Measurements from ENCODE around the gene GDF7.
A peak's percentile ranks its signal among the peaks of the same experiment; 100 is the strongest.

The GDF7 gene

GRCh38 chr2:20646446-20646845, 20.5 kb upstream of the GDF7 start:
- DNase-seq = no peak

DNA sequence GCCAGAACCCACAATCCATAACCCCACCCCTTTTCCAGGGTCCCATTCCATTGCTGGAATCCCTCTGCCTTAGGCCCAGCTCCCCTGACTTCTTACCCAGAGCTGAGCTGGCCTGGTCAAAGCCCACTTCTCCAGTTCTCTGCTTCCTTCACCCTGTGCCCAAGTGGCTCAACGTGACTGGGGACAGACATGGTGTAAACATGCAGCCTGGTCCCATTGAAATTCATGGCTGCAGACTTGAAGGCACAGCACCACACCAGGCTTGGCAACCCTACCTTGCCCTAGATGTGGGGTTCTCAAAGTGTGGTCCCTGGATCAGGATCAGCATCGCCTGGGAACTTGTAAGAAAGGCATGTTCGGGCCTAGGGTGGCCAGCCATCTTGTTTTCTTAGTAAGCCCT, 19.7 kb upstream of the GDF7 start:
- no peak for DNase-seq

DNA sequence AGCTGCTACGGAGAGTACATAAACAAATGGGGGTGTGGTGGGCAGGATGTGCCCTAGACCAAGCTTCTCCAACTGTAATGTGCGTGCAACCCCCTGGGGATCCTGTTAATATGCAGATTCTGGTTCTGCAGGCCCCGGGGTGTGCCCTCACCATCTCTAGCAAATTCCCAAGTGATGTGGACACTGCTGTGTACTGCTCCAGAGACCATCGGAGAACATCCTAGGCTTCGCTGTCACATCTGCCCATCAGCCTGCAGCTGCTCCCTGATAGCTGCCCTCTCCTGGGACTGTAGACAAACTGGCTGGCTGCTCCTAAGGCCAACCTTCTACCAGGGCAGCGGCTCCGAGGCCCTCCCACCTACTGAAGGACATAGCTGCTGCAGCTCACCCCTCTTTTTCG, 19.2 kb upstream of the GDF7 start:
- no peak for DNase-seq

- DNase-seq = no peak
Observed at GRCh38 chr2:20648206-20648605, 18.7 kb upstream of the GDF7 start.

DNA sequence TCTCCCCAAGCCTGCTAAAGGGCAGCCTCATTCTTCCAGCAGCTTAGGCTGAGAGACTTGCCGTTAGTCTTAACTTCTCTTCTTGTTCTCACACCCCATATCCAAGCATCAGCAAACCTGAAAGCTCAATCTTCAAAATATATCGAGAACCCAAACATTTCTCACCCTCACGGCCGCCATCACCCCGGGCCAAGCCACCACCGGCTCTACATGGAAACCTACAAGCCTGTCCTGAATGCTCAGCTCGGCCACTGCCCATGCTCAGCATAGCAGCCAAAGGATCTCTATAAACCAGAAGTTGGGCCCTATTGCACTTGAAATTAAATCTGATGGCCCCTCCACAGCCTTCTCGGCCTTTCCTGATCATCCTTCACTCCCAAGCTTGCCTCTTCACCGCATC, 18.1 kb upstream of the GDF7 start:
- DNase-seq = no peak

GRCh38 chr2:20649576-20649975, 17.4 kb upstream of the GDF7 start:
- DNase-seq = no peak

GRCh38 chr2:20649976-20650375, 17.0 kb upstream of the GDF7 start:
- DNase-seq = no peak

GRCh38 chr2:20650393-20650876, 16.5 kb upstream of the GDF7 start:
- peak; percentile 24 for DNase-seq

DNA sequence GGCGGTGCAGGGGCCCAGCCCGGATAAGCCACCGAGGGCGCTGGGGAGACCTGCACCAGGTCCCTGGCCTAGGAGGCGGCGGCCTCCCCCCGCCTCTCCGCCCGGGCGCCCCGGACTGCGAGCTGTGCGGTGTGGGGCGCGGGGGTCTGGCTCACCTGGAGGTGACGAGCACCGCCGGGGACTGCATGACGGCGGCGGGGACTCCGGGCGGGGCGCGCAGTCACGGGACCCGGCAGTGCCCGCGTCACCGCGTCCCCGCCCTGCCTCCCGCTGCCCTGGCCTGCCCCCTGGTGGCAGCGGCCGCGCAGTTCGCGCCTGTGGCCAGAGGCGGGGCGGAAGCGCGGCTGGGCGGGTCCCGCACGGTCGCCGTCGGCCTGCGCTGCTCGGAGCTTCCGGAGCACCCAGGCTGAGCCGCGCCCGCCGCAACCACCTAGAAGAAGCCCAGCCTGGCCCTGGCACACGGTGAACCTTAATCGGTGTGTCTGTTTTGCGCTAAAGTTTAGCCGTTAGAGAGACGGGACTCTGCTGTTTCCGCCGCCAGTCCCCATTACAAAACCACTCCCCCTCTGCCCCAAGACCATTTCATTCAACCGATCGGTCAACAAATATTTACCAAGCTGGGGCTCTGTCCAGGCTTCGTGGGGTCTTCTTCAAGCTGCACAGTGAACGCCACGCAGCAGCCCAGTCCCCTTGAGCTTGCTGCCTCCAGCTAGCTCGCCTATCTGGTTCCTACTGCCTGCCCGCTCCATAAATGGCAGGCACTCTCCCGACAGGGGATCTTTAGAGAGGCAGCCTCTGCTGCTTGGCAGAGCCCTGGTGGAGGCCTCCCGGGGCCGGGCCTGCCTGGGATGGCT, 15.8 kb upstream of the GDF7 start, which contains the start of gene HS1BP3:
Gene HS1BP3, minus strand, starts transcription at position 222 of the 854 bp plus-strand sequence. Its CDS starts 35 bp downstream, at position 187.
- DNase-seq = peak; percentile 87

DNA sequence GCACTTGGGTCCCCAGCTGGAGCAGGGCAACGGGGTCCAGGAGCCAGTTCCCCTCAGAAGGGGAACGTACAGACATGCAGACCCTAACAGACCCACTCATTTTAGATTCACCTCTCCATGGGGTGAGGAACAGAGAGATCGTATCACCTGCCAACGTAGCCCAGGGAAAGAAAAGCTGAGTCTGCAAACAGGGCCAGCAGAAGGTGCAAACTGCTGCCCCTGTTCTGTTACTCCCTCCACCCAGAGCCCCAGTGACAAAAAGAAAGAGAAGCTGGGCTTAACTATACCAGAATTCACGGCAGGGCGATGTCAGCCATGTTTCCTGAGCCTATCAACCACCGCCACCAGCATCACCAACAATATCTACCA, 15.2 kb upstream of the GDF7 start:
- no peak for DNase-seq

- no peak for DNase-seq
Observed at GRCh38 chr2:20652141-20652540, 14.8 kb upstream of the GDF7 start.

DNA sequence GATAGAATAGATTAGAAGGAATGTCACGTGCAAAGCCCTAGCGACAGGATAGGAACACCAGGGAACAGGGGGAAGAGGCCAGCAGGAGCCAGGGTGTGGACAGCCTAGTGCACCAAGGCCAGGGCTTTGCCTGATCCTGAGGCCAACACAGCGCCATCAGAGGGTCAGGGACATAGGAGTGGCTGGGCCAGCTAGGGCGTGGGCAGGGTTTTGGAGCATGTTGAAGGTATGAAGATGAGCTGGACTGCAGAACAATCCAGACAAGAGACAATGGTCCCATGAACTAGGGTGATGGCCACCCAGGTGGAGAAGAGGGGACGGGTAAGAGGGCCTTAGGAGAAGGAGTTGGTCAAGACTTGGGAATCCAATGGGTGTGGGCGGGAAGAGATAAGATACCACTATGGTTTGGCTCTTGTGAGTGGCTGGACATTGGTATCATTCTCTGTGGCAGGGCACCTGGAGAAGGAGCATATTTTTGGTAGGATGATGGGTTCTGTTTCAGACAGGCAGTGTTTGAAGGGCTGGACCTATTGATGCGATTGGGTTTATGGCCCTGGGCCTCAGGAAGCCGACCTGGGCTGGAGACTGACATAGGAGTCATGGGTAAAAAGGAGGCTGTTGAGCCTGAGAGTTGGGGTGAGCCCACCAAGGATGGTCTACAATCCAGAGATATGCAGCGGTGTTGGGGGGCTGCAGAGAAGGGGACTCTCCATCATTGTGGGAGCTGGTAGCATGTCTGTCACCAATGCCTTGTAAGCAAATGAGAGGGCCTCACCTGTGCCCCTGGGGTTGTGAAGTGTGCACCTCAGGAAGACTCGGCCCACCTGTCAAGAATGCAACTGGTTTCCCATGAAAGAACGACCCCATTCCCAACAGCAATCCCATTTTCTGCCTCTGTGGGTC, 14.0 kb upstream of the GDF7 start:
- no peak for DNase-seq

DNA sequence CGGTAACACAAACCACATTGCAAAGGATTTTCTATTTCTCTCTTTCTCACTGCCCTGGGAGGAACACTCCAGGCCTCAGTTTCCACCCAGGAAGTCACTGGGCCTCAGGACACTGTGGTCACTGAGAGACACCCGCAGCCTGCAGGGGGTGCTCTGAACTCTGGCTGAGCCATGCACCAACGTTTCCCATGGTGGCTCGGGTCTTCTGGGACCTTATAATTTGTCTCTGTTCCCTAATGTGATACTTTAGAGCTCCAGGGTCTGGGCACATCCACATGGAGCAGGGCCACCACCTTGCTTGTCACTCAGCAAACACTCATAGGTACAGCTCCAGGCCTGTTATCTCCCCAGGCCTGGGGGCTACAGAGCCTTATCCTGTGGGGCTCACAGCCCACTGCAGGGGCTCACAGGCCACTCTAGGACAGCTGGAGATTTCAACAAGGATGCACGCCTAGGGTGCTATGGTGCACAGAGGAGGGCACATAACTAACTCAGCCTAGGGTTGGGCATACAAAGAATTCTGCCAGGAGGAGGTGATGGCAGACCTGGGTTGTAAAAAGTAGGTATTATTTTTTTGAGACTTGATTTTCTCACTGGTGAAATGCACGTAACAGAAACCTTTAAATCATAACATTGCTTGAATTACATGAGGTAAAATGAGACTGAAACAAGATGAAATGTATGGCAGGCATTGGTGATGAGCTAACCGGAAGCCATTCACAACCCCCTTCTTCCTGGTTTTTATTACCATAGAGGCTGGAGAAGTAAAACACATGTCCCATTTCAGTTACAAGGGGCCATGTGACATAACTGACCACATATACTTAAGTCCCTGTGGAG, 13.0 kb upstream of the GDF7 start:
- DNase-seq = no peak

- DNase-seq = no peak
Observed at GRCh38 chr2:20654535-20654813, 12.5 kb upstream of the GDF7 start.

GRCh38 chr2:20656561-20656960, 10.4 kb upstream of the GDF7 start:
- no peak for DNase-seq

DNA sequence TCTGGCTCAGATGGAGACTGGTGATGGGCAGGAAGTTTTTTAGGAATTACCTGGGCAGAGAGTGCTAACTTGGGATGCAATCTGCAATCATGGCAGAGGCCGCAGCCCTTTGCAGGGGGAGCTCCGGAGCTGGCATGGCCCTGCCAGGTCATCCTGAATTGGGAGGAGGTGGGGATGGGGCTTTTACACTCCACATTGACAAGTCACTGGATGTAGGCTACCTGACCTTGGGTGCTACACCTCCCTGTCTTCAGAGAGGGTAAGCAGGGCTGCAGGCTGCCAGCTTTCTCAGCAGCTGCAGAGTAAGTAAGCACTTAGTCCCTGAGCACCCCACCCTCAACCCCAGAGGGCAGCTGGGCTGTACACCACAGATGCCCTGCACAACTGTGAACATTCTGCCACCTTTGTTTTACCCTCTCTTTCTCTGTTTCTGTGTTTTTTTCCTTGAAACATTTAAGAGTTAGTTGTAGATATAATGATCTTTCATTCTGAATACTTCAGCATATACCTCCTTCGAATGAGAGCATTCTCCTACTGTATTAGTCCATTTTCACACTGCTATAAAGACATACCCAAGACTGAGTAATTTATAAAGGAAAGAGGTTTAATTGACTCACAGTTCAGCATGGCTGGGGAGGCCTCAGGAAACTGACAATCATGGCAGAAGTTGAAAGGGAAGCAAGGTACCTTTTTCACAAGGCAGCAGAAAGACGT, 9.3 kb upstream of the GDF7 start:
- no peak for DNase-seq

GRCh38 chr2:20660506-20661420, 6.2 kb upstream of the GDF7 start:
- no peak for DNase-seq

- peak; percentile 75 for DNase-seq
Observed at GRCh38 chr2:20661421-20662307, 5.3 kb upstream of the GDF7 start.

DNA sequence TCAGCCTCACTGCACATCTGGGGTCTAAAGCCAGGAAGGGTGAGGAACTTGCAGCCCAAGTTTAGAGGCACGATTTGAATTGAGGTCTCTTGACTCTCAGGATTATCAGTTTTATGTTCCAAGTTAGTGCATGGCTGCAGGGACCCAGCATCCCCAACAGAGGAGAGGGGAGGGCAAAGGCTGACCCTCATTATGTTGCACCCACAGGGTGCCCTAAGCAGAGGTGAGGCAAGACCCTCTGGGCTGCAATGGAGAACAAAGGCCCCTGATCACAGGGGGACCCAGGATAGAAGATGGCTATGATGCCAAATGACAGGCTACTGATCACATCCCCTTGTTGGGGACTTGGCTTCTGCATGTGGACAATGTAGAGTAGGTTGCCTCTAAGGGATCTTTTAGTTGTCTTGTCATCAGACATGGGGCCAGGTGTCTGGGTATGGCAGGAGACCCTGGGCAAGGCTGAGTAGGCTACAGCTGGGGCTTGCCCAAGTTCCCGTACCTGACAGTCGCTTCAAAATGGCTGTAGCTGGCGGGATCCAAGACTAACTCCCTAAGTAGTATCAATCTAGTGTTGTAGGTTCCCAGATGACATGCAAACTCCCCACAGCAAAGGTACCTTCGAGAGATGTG, 4.5 kb upstream of the GDF7 start:
- no peak for DNase-seq
